ENCODE results near the gene ZNF669. TPM values are rescaled to one million over a fixed set of nuclear protein-coding genes. Genes with fewer than 3 reads are reported as not detected.
A peak's percentile ranks its signal among the peaks of the same experiment; 100 is the strongest.

ZNF669 gene
- total and polyA plus RNA-seq, 9 donors, result 5.0 to 11.5 (median 7.3) TPM

- Histone ChIP-seq H3K27me3 (no peaks in the 10 kb centered on the region), H3K4me1 (ENCODE audit: insufficient read depth) (no peaks in the 10 kb centered on the region), H3K36me3 (no peaks in the 10 kb centered on the region), H3K9me3 (no peaks in the 10 kb centered on the region), H3K27ac (no peak overlapping the region), H3K4me3 (no peak overlapping the region)
- no peak for DNase-seq
- 91 to 92% (median 91%) methylated on average over 22 of the region's 22 CpGs for whole genome bisulfite sequencing, 3 donors
- TF ChIP-seq CTCF (IDR thresholded peaks at IDR 0.05), result no peak
- no peak for TF ChIP-seq EP300 (IDR thresholded peaks at IDR 0.05)
- no peak for TF ChIP-seq POLR2A (IDR thresholded peaks at IDR 0.05)
- intact Hi-C loops (cut with DNase I), result no loop called here
These were observed 15.6 kb upstream of the ZNF669 start for GRCh38 chr1:247119600-247120407.

- 58 to 66% (median 60%) methylated on average over 10 to 11 of the region's 11 CpGs for WGBS, 3 donors
These were observed 14.8 kb upstream of the ZNF669 start for GRCh38 chr1:247118946-247119446.

GRCh38 chr1:247115545-247115944 lies 11.4 kb upstream of the ZNF669 start:
- Histone ChIP-seq H3K27ac (no peak overlapping the region), H3K4me3 (no peak overlapping the region), H3K36me3 (no peaks in the 10 kb centered on the region), H3K4me1 (ENCODE audit: insufficient read depth) (peaks cover 1% of the 10 kb centered on the region), H3K27me3 (no peaks in the 10 kb centered on the region), H3K9me3 (no peaks in the 10 kb centered on the region)
- no peak for DNase-seq
- no peak for TF ChIP-seq EP300 (IDR thresholded peaks at IDR 0.05)
- no peak for TF ChIP-seq CTCF (IDR thresholded peaks at IDR 0.05)
- no peak for TF ChIP-seq POLR2A (IDR thresholded peaks at IDR 0.05)
- intact Hi-C loops (cut with DNase I), result no loop called here
- 81 to 89% (median 87%) methylated on average over 9 to 12 of the region's 12 CpGs for WGBS, 3 donors

More at GRCh38 chr1:247118946-247119446, 14.8 kb upstream of the ZNF669 start:
- no peak for DNase-seq
- H3K9me3 ChIP-seq, result no peaks in the 10 kb centered on the region
- intact Hi-C loops (cut with DNase I), result no loop called here
- H3K27me3 ChIP-seq, result no peaks in the 10 kb centered on the region
- H3K4me1 ChIP-seq (ENCODE audit: insufficient read depth), result no peaks in the 10 kb centered on the region
- TF ChIP-seq POLR2A (IDR thresholded peaks at IDR 0.05) (no peak), EP300 (IDR thresholded peaks at IDR 0.05) (no peak), CTCF (IDR thresholded peaks at IDR 0.05) (no peak)
- H3K36me3 ChIP-seq, result no peaks in the 10 kb centered on the region
- no peak overlapping the region for H3K4me3 ChIP-seq
- H3K27ac ChIP-seq, result no peak overlapping the region

GRCh38 chr1:247115141-247115510 lies 11.0 kb upstream of the ZNF669 start:
- Histone ChIP-seq H3K36me3 (no peaks in the 10 kb centered on the region), H3K4me3 (no peak overlapping the region), H3K27ac (no peak overlapping the region), H3K4me1 (ENCODE audit: insufficient read depth) (peaks cover 2% of the 10 kb centered on the region), H3K9me3 (no peaks in the 10 kb centered on the region), H3K27me3 (no peaks in the 10 kb centered on the region)
- TF ChIP-seq CTCF (IDR thresholded peaks at IDR 0.05) (no peak), EP300 (IDR thresholded peaks at IDR 0.05) (no peak), POLR2A (IDR thresholded peaks at IDR 0.05) (no peak)
- WGBS, 3 donors, result 63 to 76% (median 71%) methylated on average over 7 of the region's 7 CpGs
- intact Hi-C loops (cut with DNase I), result no loop called here
- DNase-seq, result peak in 1 of 5 donors; percentile 15
